Retinal pigment epithelial cell (primary cell): ENCODE measurements around the gene ERCC8.
A peak's percentile ranks its signal among the peaks of the same experiment; 100 is the strongest.

ENCODE experiments used
- DNase-seq: peaks from one replicate; pipeline ENCODE4 v3.0.0-alpha.2; 2010; ENCODE audit warnings: low read depth
- H3K4me3 ChIP-seq: 2 replicates; pipeline ENCODE4 v1.5.1; 2011; ENCODE audit warnings: mild to moderate bottlenecking, low read length, control low read depth, moderate library complexity
- TF ChIP-seq, protein P1 (sequence below): conservative IDR thresholded peaks from 2 replicates; pipeline ENCODE4 v1.5.1; 2011; ENCODE audit warnings: low read depth, low read length, control low read depth, inconsistent platforms

ERCC8 gene

DNA sequence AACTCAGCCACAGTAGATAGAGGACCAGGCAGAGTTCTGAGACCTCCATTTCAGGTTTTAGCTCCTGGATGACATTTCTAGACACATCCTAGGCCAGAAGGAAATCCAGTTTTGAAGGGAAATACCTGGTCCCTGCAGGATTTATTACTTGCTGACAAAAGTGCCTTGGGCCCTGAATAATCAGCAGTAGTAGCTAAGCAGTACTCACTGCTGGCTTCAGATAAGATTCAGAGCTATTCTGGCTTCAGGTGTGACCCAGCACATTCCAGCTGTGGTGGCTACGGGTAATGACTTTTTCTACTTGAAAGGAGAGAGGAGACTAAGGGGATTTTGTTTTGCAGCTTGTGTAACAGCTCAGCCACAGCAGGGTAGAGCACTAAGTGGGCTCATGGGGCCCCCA is 34.1 kb upstream of the ERCC8 start:
- TF ChIP-seq, protein P1, sequence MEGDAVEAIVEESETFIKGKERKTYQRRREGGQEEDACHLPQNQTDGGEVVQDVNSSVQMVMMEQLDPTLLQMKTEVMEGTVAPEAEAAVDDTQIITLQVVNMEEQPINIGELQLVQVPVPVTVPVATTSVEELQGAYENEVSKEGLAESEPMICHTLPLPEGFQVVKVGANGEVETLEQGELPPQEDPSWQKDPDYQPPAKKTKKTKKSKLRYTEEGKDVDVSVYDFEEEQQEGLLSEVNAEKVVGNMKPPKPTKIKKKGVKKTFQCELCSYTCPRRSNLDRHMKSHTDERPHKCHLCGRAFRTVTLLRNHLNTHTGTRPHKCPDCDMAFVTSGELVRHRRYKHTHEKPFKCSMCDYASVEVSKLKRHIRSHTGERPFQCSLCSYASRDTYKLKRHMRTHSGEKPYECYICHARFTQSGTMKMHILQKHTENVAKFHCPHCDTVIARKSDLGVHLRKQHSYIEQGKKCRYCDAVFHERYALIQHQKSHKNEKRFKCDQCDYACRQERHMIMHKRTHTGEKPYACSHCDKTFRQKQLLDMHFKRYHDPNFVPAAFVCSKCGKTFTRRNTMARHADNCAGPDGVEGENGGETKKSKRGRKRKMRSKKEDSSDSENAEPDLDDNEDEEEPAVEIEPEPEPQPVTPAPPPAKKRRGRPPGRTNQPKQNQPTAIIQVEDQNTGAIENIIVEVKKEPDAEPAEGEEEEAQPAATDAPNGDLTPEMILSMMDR, result no peak
- no peak for DNase-seq
- no peak overlapping the region for H3K4me3 ChIP-seq

DNA sequence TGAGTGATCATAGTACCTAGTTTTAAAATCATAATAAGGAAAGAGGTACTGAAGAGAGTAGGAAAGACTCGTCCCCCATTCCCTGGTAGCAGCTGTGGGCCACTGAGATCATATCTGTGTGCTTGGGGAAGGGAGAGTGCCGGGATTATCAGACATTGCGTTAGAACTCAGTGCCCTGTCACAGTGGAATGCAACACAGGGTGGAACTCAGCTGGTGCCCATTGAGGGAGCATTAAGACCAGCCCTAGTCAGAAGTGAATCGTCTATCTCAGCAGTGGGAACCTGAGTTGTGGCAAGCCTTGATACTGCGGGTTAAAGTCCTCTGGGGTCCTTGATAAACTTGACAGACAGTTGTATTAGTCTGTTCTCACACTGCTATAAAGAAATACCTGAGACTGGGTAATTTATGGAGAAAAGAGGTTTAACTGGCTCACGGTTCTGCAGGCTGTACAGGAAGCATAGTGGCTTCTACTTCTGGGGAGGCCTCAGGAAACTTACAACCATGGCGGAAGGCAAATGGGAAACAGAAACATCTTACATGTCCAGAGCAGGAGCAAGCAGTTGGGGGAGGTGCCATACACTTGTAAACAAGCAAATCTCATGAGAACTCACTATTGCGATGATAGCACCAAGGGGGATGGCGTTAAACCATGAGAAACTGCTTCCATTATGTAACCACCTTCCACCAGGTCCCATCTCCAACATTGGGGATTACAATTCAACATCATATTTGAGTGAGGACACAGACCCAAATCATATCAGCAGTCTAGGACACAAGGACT is 33.3 kb upstream of the ERCC8 start:
- H3K4me3 ChIP-seq, result no peak overlapping the region
- TF ChIP-seq, protein P1, result no peak
- DNase-seq, result no peak

DNA sequence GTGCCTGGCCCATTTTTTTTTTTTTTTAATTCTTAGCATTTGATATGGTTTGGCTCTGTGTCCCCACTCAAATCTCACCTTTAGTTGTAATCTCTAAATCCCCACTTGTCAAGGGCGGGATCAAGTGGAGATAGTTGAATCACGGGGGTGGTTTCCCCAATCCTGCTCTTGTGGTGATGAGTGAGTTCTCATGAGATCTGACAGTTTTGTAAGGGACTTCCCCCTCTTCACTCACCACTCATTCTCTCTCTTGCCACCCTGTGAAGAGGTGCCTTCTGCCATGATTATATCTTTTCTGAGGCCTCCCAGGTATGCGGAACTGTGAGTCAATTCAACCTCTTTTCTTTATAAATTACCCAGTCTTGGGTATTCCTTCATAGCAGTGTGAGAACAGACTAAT is 27.4 kb upstream of the ERCC8 start:
- TF ChIP-seq, protein P1, result no peak
- no peak for DNase-seq

DNA sequence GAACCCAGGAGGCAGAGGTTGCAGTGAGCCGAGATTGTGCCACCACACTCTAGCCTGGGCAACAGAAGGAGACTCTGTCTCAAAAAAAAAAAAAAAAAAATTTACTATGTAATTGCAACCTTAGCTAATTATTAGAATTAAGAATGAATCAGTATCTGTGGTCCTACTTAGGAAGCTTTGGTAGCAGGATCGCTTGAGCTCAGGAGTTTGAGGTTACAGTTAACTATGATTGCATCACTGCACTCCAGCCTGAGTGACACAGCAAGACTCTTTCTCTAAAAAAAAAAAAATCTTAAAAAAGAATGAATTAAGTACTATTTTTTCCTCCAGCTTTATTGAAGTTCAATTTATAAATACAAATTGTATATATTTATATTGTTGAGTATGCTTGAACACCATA is 16.8 kb upstream of the ERCC8 start:
- H3K4me3 ChIP-seq, result no peak overlapping the region
- TF ChIP-seq, protein P1, result no peak
- no peak for DNase-seq

More for the DNA sequence above, 27.4 kb upstream of the ERCC8 start:
- H3K4me3 ChIP-seq, result no peak overlapping the region

DNA sequence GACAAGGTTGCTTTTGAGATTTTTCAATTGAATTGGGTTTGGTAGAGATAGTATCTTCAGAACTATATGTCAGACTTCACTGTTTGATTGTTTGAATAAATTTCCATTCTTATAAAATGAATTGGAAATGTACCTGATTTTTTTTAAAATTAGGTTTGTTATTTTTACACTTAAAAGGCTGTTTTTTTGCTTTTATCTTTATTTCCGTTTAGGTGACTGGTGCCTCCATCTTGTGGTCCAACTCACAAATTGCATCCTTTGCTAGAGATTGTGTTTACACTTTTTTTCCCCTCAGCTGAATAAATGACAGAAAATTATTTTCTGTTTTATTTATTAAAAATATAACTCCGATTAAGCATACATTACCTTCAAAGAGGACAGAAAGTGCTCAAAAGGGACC is 15.7 kb upstream of the ERCC8 start:
- H3K4me3 ChIP-seq, result no peak overlapping the region
- TF ChIP-seq, protein P1, result peak; percentile 67
- no peak for DNase-seq

DNA sequence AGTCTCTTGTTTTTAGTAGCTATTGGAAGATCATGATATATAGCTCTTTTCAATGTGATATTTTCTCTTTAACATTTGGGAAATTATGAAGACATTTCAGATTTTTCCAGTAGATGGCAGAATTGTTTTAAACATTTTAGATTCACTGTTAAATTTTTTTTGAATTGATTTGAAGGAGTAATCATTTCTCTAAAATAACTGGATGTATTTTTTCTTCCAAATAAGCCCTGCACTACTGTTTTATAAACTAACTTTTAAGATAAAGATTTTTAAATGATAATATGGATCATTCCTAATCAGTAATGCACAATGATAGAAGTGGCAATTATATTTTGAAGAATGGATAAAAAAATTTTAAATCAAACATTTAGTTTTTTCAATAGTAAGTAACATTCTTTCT is 14.3 kb upstream of the ERCC8 start:
- no peak for DNase-seq
- TF ChIP-seq, protein P1, result peak; percentile 6
- H3K4me3 ChIP-seq, result no peak overlapping the region

DNA sequence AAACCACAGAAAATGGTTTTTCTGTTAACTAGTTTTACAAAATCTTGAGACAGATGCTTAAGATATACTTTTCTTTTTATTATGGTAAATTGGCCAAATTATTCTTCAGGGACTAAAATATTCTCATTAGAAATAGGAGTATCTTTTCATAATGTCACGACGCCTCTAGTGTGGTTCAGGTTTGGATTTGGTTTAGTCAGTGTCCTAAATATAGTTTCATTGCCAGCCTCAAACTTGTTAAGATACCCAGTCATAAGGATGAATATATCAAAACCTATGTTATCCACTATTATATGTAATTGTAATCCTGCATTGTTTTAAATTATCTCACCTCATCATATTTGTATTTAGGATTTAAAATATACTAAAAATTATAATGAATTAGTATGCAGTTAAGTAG is 13.8 kb upstream of the ERCC8 start:
- H3K4me3 ChIP-seq, result no peak overlapping the region
- DNase-seq, result no peak
- TF ChIP-seq, protein P1, result no peak
